Endothelial cell (in vitro differentiated cells): ENCODE measurements around the gene RAB3B. TPM values are rescaled to one million over a fixed set of nuclear protein-coding genes. Genes with fewer than 3 reads are reported as not detected.

Experiments
- DNase-seq: peaks from one replicate; pipeline ENCODE4 v3.0.0; 2021; ENCODE audit warnings: low spot score
- H3K27ac Mint-ChIP-seq: one replicate; pipeline ENCODE4 v1.8.0; 2021; ENCODE audit warnings: mixed read lengths, inconsistent platforms; ENCODE audit not compliant: unreplicated experiment
- H3K27me3 Mint-ChIP-seq: one replicate; pipeline ENCODE4 v1.8.0; 2021; ENCODE audit warnings: mild to moderate bottlenecking, moderate library complexity, mixed read lengths, inconsistent platforms; ENCODE audit not compliant: unreplicated experiment
- H3K36me3 Mint-ChIP-seq: one replicate; pipeline ENCODE4 v1.8.0; 2021; ENCODE audit warnings: mild to moderate bottlenecking, low read depth, mixed read lengths, inconsistent platforms; ENCODE audit not compliant: unreplicated experiment
- H3K4me1 Mint-ChIP-seq: one replicate; pipeline ENCODE4 v1.8.0; 2021; ENCODE audit warnings: mild to moderate bottlenecking, mixed read lengths, inconsistent platforms; ENCODE audit not compliant: unreplicated experiment
- H3K4me3 Mint-ChIP-seq: one replicate; pipeline ENCODE4 v1.8.0; 2021; ENCODE audit warnings: mild to moderate bottlenecking, mixed read lengths, inconsistent platforms; ENCODE audit not compliant: unreplicated experiment
- H3K9me3 Mint-ChIP-seq: one replicate; pipeline ENCODE4 v1.8.0; 2021; ENCODE audit warnings: mixed read lengths, inconsistent platforms; ENCODE audit not compliant: unreplicated experiment
- total RNA-seq: library from RNA; stranded (reverse); fragmentation: NEBNext Ultra II Directional; extraction: Animal tissue kit (Norgen Biotek cat#: 25700); gene quantifications from one replicate; pipeline ENCODE4 v1.2.1, GENCODE V29; 2021; ENCODE audit not compliant: unreplicated experiment
- TF ChIP-seq, protein P1 (sequence below): fragments of 200-600 bp; sonication (generic); IDR thresholded peaks from one replicate; pipeline ENCODE4 v1.5.0; 2021; ENCODE audit warnings: antibody characterized with exemption; ENCODE audit not compliant: unreplicated experiment

The RAB3B gene
- total RNA-seq, 1 donor from 2014 or later, result 15.1 TPM

DNA sequence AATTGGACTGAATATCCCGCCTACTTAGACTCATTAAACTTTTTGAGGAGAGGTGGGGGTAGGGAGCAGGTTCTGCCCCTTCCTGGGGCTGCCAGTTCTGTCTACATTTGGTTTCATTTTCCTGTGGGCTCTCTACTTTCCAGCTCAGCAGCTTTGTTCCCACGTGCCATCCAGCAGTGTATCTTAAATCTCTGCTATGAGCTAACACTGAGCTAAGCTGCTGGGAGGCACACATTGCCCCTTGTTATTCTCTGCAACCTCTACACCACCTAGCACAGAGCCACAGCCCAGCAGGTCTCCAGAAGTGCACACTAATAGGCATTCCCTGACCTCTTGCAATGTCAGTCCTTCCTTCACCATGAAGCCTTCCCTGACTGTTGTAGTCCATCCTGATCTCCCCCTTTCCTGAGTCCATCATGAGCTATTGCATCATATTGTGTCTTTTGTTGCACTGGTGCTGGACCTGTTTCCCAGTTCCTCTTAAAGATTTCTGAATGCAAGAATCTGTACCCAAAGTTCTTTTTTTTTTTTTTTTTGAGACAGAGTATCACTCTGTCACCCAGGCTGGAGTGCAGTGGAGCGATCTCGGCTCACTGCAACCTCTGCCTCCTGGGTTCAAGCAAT is 83.3 kb downstream of the RAB3B start:
- TF ChIP-seq, protein P1, sequence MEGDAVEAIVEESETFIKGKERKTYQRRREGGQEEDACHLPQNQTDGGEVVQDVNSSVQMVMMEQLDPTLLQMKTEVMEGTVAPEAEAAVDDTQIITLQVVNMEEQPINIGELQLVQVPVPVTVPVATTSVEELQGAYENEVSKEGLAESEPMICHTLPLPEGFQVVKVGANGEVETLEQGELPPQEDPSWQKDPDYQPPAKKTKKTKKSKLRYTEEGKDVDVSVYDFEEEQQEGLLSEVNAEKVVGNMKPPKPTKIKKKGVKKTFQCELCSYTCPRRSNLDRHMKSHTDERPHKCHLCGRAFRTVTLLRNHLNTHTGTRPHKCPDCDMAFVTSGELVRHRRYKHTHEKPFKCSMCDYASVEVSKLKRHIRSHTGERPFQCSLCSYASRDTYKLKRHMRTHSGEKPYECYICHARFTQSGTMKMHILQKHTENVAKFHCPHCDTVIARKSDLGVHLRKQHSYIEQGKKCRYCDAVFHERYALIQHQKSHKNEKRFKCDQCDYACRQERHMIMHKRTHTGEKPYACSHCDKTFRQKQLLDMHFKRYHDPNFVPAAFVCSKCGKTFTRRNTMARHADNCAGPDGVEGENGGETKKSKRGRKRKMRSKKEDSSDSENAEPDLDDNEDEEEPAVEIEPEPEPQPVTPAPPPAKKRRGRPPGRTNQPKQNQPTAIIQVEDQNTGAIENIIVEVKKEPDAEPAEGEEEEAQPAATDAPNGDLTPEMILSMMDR, result no peak
- peak overlapping the region; percentile 18 for H3K4me3 Mint-ChIP-seq
- no peak for DNase-seq
- peak overlapping the region; percentile 15 for H3K27ac Mint-ChIP-seq
- H3K4me1 Mint-ChIP-seq, result peaks cover 38% of the 10 kb centered on the region
- H3K36me3 Mint-ChIP-seq, result peaks cover 17% of the 10 kb centered on the region
- H3K9me3 Mint-ChIP-seq, result peaks cover 17% of the 10 kb centered on the region
- H3K27me3 Mint-ChIP-seq, result peaks cover 12% of the 10 kb centered on the region

DNA sequence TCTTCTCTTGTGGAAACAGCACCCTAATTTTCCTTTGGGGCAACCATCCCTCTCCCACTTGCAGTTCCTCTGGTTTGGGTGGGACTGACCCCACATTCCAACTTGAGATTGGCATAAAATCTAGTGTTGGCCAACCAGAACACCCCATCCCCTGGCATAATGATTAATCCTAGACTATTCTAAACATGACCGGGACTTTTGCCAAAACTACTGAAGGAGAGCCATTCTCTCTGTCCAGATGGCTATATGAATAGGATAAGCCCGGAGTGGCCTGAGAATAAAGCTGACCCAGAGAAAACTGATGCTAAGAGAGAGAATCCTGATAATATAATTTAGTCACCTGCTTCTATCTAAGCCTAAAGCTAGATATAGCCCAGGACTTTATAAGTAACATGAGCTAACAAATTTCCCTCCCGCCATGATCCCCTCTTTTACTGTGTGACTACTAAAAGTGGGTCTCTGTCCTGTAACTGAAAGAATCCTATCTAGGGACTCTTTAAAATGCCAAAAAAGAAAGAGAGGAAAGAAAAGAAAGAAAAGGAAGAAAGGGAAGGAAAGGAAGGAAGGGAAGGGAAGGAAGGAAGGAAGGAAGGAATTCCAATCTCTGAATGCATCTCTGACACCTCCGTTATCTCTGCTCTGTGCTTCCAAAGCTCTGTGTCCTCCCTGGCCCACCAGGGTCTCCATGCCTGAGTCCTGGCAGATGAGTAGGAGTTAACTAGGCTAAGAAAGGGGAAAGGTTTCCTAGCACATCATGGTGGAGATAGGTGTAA is 84.0 kb downstream of the RAB3B start:
- peak overlapping the region; percentile 69 for H3K4me3 Mint-ChIP-seq
- no peak for DNase-seq
- H3K27ac Mint-ChIP-seq, result peak overlapping the region; percentile 82
- H3K4me1 Mint-ChIP-seq, result peaks cover 38% of the 10 kb centered on the region
- peaks cover 12% of the 10 kb centered on the region for H3K27me3 Mint-ChIP-seq
- peaks cover 17% of the 10 kb centered on the region for H3K36me3 Mint-ChIP-seq
- peaks cover 17% of the 10 kb centered on the region for H3K9me3 Mint-ChIP-seq
- TF ChIP-seq, protein P1, result no peak

DNA sequence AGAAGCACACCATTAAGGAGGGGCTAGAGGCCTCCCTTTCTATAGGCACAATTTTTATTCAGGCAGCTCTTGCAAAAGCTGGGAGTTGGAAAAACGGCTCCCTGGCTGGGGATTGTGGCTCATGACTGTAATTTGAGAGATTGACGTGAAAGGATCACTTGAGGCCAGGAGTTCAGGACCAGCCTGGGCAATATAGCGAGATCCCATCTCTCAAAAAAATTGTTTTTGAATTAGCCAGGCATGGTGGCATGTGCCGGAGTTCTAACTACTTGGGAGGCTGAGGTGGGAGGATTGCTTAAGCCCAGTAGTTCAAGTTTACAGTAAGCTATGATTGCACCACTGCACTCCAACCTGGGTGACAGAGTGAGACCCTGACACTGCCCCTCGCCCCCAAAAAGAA is 88.0 kb downstream of the RAB3B start:
- Mint-ChIP-seq H3K9me3 (peaks cover 16% of the 10 kb centered on the region), H3K4me1 (peaks cover 23% of the 10 kb centered on the region), H3K36me3 (peaks cover 16% of the 10 kb centered on the region), H3K27ac (no peak overlapping the region), H3K4me3 (no peak overlapping the region), H3K27me3 (peaks cover 5% of the 10 kb centered on the region)
- DNase-seq, result no peak
- TF ChIP-seq, protein P1, result no peak

DNA sequence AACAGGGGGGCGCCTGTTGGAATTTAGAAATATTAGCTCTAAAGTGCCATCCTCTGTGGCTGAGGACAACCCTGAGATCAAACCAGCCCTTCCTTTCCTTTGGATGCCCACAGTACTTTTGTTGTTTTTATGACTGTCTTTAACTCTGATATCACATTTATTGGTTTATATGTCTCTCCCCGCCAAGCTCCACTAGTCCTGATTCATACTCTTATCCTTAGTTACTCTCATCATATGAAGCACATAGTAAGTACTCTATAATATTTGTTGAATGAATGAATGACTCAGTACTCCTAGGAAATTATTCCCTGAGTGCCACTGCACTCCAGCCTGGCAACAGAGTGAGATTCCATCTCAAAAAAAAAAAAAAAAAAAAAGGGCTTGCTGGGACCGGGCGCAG is 89.3 kb downstream of the RAB3B start:
- H3K27me3 Mint-ChIP-seq, result no peaks in the 10 kb centered on the region
- no peak overlapping the region for H3K4me3 Mint-ChIP-seq

More for the DNA sequence above, 89.3 kb downstream of the RAB3B start:
- Mint-ChIP-seq H3K27ac (no peak overlapping the region), H3K36me3 (peaks cover 3% of the 10 kb centered on the region), H3K9me3 (peaks cover 4% of the 10 kb centered on the region), H3K4me1 (peaks cover 15% of the 10 kb centered on the region)
- TF ChIP-seq, protein P1, result no peak
- DNase-seq, result no peak
